A549 (cell line): ENCODE results near the gene ZCCHC24.

Experiments used
- BHLHE40 ChIP-seq: IDR thresholded peaks from 2 replicates; pipeline ENCODE4 v1.6.1; 2012; ENCODE audit warnings: low read depth, low read length, inconsistent platforms
- RARB ChIP-seq: fragments of 250-450 bp; sonication (Bioruptor Pico); IDR thresholded peaks from 2 replicates; pipeline ENCODE4 v1.8.0; 2021; ENCODE audit warnings: mild to moderate bottlenecking, moderate library complexity
- TF ChIP-seq, protein P1 (sequence below): fragments of >200 bp; sonication (Bioruptor Twin); formaldehyde crosslinking; IDR thresholded peaks from 3 replicates; pipeline ENCODE4 v1.5.1; 2016

DNA sequence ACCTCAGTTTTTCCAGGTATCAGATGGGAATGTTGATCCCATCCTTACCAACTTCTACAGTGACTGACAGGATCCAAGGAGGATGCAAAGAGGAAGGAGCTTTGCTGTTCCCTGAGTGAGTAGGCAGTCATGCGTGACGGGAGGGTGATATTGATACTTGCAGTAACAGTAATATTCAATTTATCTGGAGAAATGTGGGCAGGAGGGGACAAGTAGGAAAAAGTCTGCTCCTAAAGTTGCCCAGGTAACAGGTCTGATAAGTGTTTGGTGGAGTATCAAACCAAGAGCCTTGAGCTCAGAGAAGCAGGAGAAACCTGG, 3.3 kb upstream of the ZCCHC24 start:
- TF ChIP-seq, protein P1, sequence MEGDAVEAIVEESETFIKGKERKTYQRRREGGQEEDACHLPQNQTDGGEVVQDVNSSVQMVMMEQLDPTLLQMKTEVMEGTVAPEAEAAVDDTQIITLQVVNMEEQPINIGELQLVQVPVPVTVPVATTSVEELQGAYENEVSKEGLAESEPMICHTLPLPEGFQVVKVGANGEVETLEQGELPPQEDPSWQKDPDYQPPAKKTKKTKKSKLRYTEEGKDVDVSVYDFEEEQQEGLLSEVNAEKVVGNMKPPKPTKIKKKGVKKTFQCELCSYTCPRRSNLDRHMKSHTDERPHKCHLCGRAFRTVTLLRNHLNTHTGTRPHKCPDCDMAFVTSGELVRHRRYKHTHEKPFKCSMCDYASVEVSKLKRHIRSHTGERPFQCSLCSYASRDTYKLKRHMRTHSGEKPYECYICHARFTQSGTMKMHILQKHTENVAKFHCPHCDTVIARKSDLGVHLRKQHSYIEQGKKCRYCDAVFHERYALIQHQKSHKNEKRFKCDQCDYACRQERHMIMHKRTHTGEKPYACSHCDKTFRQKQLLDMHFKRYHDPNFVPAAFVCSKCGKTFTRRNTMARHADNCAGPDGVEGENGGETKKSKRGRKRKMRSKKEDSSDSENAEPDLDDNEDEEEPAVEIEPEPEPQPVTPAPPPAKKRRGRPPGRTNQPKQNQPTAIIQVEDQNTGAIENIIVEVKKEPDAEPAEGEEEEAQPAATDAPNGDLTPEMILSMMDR = no peak
- TF ChIP-seq RARB (CRISPR knock-in tag) = no peak
- no peak for TF ChIP-seq BHLHE40
